H1 (cell line): Measurements from ENCODE around the gene AKR1D1. TPM values are rescaled to one million over a fixed set of nuclear protein-coding genes. Genes with fewer than 3 reads are reported as not detected.
"Not testable (repeated sequence)": the region's sequence is repeated elsewhere in the genome, so short reads cannot be mapped to it uniquely, and the experiment has no call there.

Experiments
- CTCF ChIA-PET: fragments of 300-600 bp; sonication (Branson Sonifier 250); formaldehyde crosslinking; loops from one replicate; lab custom pipeline; 2021; ENCODE audit not compliant: partially characterized antibody; lab: Charles Lee
- POLR2A ChIA-PET: fragments of 300-600 bp; sonication (Branson Sonifier 250); formaldehyde crosslinking; loops from one replicate; lab custom pipeline; 2021; ENCODE audit warnings: inconsistent platforms; ENCODE audit not compliant: partially characterized antibody; lab: Charles Lee
- DNase-seq, 2 experiments: peaks; one replicate each; pipeline versions ENCODE4 v3.0.0 to v3.0.0-alpha.2; 2010 to 2022; ENCODE audit warnings: low spot score in 2 of 2, low read depth in 1 of 2, mixed read lengths in 1 of 2
- FAIRE-seq: peaks from 2 replicates; lab custom pipeline; 2011; peaks lifted over from hg19 to GRCh38; lab: Jason Lieb, UNC
- H2AFZ ChIP-seq: 2 replicates; pipeline ENCODE4 v1.8.1; 2012; ENCODE audit warnings: low read length, inconsistent platforms
- H2AK5ac ChIP-seq: 2 replicates; pipeline ENCODE4 v1.6.1; 2013; ENCODE audit warnings: low read depth, low read length
- H2BK120ac ChIP-seq: replicated peaks from 2 replicates; pipeline ENCODE3; 2013; ENCODE audit warnings: low read depth, low read length, inconsistent platforms
- H2BK12ac ChIP-seq: 2 replicates; pipeline ENCODE4 v1.6.1; 2013; ENCODE audit warnings: low read depth, low read length
- H2BK15ac ChIP-seq: 2 replicates; pipeline ENCODE4 v1.6.1; 2013; ENCODE audit warnings: low read length
- H2BK20ac ChIP-seq: 2 replicates; pipeline ENCODE4 v1.6.1; 2013; ENCODE audit warnings: low read length
- H2BK5ac ChIP-seq: 2 replicates; pipeline ENCODE4 v1.6.1; 2013; ENCODE audit warnings: low read depth, low read length
- H3K14ac ChIP-seq: 2 replicates; pipeline ENCODE4 v1.6.1; 2013; ENCODE audit warnings: inconsistent platforms; ENCODE audit not compliant: insufficient read length
- H3K18ac ChIP-seq: 2 replicates; pipeline ENCODE4 v1.6.1; 2013; ENCODE audit warnings: low read length; ENCODE audit errors: extremely low read depth
- H3K23ac ChIP-seq: 2 replicates; pipeline ENCODE4 v1.6.1; 2013; ENCODE audit warnings: inconsistent platforms; ENCODE audit not compliant: insufficient read length
- H3K23me2 ChIP-seq: 2 replicates; pipeline ENCODE4 v1.6.1; 2013; ENCODE audit warnings: low read depth, low read length
- H3K27ac ChIP-seq: 2 replicates; pipeline ENCODE4 v1.6.1; 2011; ENCODE audit warnings: low read depth, low read length, inconsistent platforms
- H3K27me3 ChIP-seq, 4 experiments: replicated peaks in 1 of 4; 1 replicate in 1 of 4; 2 replicates in 3 of 4; pipeline versions ENCODE4 v1.6.1 to v1.8.1; 2011 to 2013; ENCODE audit warnings: low read length in 3 of 4, mild to moderate bottlenecking in 3 of 4, inconsistent platforms in 2 of 4, mixed read lengths in 2 of 4, moderate library complexity in 1 of 4; ENCODE audit not compliant: control insufficient read depth in 3 of 4, insufficient read depth in 3 of 4; ENCODE audit errors: extremely low read depth in 1 of 4
- H3K36me3 ChIP-seq, 4 experiments: 2 replicates each; pipeline versions ENCODE4 v1.6.1 to v1.8.1; 2011 to 2013; ENCODE audit warnings: mild to moderate bottlenecking in 4 of 4, low read length in 3 of 4, moderate library complexity in 2 of 4, control low read depth in 1 of 4, inconsistent platforms in 1 of 4; ENCODE audit not compliant: insufficient read depth in 4 of 4, control insufficient read depth in 2 of 4
- H3K4ac ChIP-seq: replicated peaks from 2 replicates; pipeline ENCODE3; 2013; ENCODE audit warnings: low read length, low read depth, mixed read lengths, inconsistent platforms; ENCODE audit not compliant: insufficient read length
- H3K4me1 ChIP-seq, 4 experiments: replicated peaks in 1 of 4; 1 replicate in 1 of 4; 2 replicates in 3 of 4; pipeline versions ENCODE4 v1.6.1 to v1.8.1; 2011 to 2013; ENCODE audit warnings: low read length in 3 of 4, inconsistent platforms in 2 of 4, mixed read lengths in 1 of 4; ENCODE audit not compliant: insufficient read depth in 4 of 4, control insufficient read depth in 3 of 4
- H3K4me2 ChIP-seq, 2 experiments: 2 replicates each; pipeline versions ENCODE4 v1.6.1 to v1.8.1; 2011 to 2013; ENCODE audit warnings: low read depth in 2 of 2, low read length in 2 of 2, control low read depth in 1 of 2, inconsistent platforms in 1 of 2, mild to moderate bottlenecking in 1 of 2; ENCODE audit not compliant: insufficient read depth in 1 of 2
- H3K4me3 ChIP-seq, 4 experiments: fragments of 200-600, 300-600 bp in 1 of 4; sonication (generic), shearing (Covaris generic), sonication (Bioruptor Twin) in 1 of 4; 2 replicates each; pipeline versions ENCODE4 v1.5.1 to v1.8.1; 2011 to 2016; ENCODE audit warnings: low read length in 4 of 4, low read depth in 3 of 4, control low read depth in 2 of 4, inconsistent platforms in 2 of 4, mild to moderate bottlenecking in 2 of 4, mixed read lengths in 1 of 4, moderate library complexity in 1 of 4; ENCODE audit not compliant: insufficient read depth in 2 of 4; ENCODE audit errors: extremely low read depth in 1 of 4
- H3K56ac ChIP-seq: replicated peaks from 2 replicates; pipeline ENCODE3; 2013; ENCODE audit warnings: low read depth, mild to moderate bottlenecking, mixed read lengths, low read length, inconsistent platforms; ENCODE audit not compliant: insufficient read length
- H3K79me1 ChIP-seq: 2 replicates; pipeline ENCODE4 v1.6.1; 2013; ENCODE audit warnings: low read depth, low read length, control low read depth
- H3K79me2 ChIP-seq, 2 experiments: 2 replicates each; pipeline versions ENCODE4 v1.6.1 to v1.8.1; 2012 to 2013; ENCODE audit warnings: low read length in 2 of 2, mild to moderate bottlenecking in 2 of 2, inconsistent platforms in 1 of 2; ENCODE audit not compliant: insufficient read depth in 2 of 2, control insufficient read depth in 1 of 2
- H3K9ac ChIP-seq, 4 experiments: replicated peaks in 1 of 4; 1 replicate in 1 of 4; 2 replicates in 3 of 4; pipeline versions ENCODE4 v1.6.1 to v1.8.1; 2011 to 2013; ENCODE audit warnings: low read depth in 3 of 4, low read length in 3 of 4, control low read depth in 2 of 4, mild to moderate bottlenecking in 2 of 4, moderate library complexity in 2 of 4, inconsistent platforms in 1 of 4; ENCODE audit errors: extremely low read depth in 1 of 4
- H3K9me3 ChIP-seq, 2 experiments: 2 replicates each; pipeline versions ENCODE4 v1.6.1 to v1.8.1; 2012 to 2013; ENCODE audit warnings: mild to moderate bottlenecking in 2 of 2, moderate library complexity in 2 of 2, control low read depth in 1 of 2, inconsistent platforms in 1 of 2, low read depth in 1 of 2, low read length in 1 of 2, mixed read lengths in 1 of 2; ENCODE audit not compliant: insufficient read depth in 2 of 2
- H4K20me1 ChIP-seq, 2 experiments: replicated peaks in 1 of 2; 2 replicates each; pipeline versions ENCODE3 to v1.8.1; 2011 to 2013; ENCODE audit warnings: inconsistent platforms in 2 of 2, low read length in 2 of 2, mild to moderate bottlenecking in 1 of 2; ENCODE audit not compliant: insufficient read depth in 2 of 2, control insufficient read depth in 1 of 2
- H4K5ac ChIP-seq: 2 replicates; pipeline ENCODE4 v1.6.1; 2013; ENCODE audit warnings: low read length, low read depth, mixed read lengths, inconsistent platforms; ENCODE audit not compliant: insufficient read length
- H4K8ac ChIP-seq: 2 replicates; pipeline ENCODE4 v1.8.0; 2013; ENCODE audit warnings: mild to moderate bottlenecking, moderate library complexity, low read length, inconsistent platforms; ENCODE audit not compliant: insufficient read depth; ENCODE audit errors: extremely low read depth
- H4K91ac ChIP-seq: replicated peaks from 2 replicates; pipeline ENCODE3; 2013; ENCODE audit warnings: low read length, mixed read lengths, inconsistent platforms; ENCODE audit not compliant: insufficient read length
- POLR2AphosphoS5 ChIP-seq: IDR thresholded peaks from 2 replicates; pipeline ENCODE4 v1.6.1; 2011; ENCODE audit warnings: low read depth, low read length
- POU5F1 ChIP-seq: IDR thresholded peaks from 2 replicates; pipeline ENCODE4 v1.6.1; 2011; ENCODE audit warnings: low read depth, mild to moderate bottlenecking, low read length, moderate library complexity
- SP4 ChIP-seq: IDR thresholded peaks from 2 replicates; pipeline ENCODE4 v1.6.1; 2012; ENCODE audit warnings: low read length, inconsistent platforms
- TBP ChIP-seq: IDR thresholded peaks from 2 replicates; pipeline ENCODE4 v1.6.1; 2011; ENCODE audit warnings: low read depth, low read length, improper control_type of control experiment
- WGBS, 2 experiments: shearing (Covaris generic) in 1 of 2; methylation state at CpG; one replicate each; pipeline versions ENCODE4 v1.1.6 to v1.1.7; 2013 to 2015; ENCODE audit warnings: low lambda C conversion rate in 2 of 2, mixed read lengths in 2 of 2, inconsistent platforms in 1 of 2, low coverage in 1 of 2, missing lambda C conversion rate in 1 of 2; ENCODE audit not compliant: insufficient replicate concordance in 2 of 2, insufficient coverage in 1 of 2, insufficient read length in 1 of 2; ENCODE audit errors: extremely low coverage in 1 of 2, missing lambda C conversion rate in 1 of 2; 5-methylcytosine and 5-hydroxymethylcytosine counted together
- polyA plus RNA-seq, 7 experiments: library from polyadenylated mRNA; depleted of rRNA in 3 of 7; stranded (reverse) in 5 of 7; unstranded in 2 of 7; fragments of >200 nt in 5 of 7; fragments of 200-250 nt in 2 of 7; gene quantifications; 1 replicate in 5 of 7; 2 replicates in 1 of 7; 4 replicates in 1 of 7; pipeline versions ENCODE4 v1.2.1 to v1.2.3, GENCODE V29; 2011 to 2013; ENCODE audit warnings: missing spikeins in 2 of 7, mixed read lengths in 2 of 7
- total RNA-seq: library from RNA; stranded (reverse); fragmentation: NEBNext Ultra II Directional; extraction: Animal tissue kit (Norgen Biotek cat#: 25700); gene quantifications from 2 replicates; pipeline ENCODE4 v1.2.1, GENCODE V29; 2021

Gene AKR1D1
- total and polyA plus RNA-seq, 2 of the 8 experiments (the other 6 are each of a cell fraction or from before 2014, with no cell fraction given) = not detected

- TF ChIP-seq SP4 (no peak), TBP (no peak), POLR2AphosphoS5 (no peak), POU5F1 (no peak)
Observed at GRCh38 chr7:138052696-138053095, 23.6 kb upstream of the AKR1D1 start (continued).

- H3K36me3 ChIP-seq, H3K14ac ChIP-seq, H2BK5ac ChIP-seq, H3K4ac ChIP-seq, H3K9me3 ChIP-seq, H2BK120ac ChIP-seq, H3K27me3 ChIP-seq, H3K56ac ChIP-seq, H4K20me1 ChIP-seq, H2AK5ac ChIP-seq, H3K79me1 ChIP-seq, H4K5ac ChIP-seq, H3K79me2 ChIP-seq, H2BK20ac ChIP-seq, H2AFZ ChIP-seq, H4K91ac ChIP-seq, H3K9ac ChIP-seq, H3K23me2 ChIP-seq, H3K18ac ChIP-seq, H4K8ac ChIP-seq, H3K4me1 ChIP-seq, H3K27ac ChIP-seq, H3K23ac ChIP-seq, FAIRE-seq, H2BK15ac ChIP-seq, CTCF ChIA-PET, H3K4me2 ChIP-seq, POLR2A ChIA-PET, DNase-seq, H2BK12ac ChIP-seq, H3K4me3 ChIP-seq: not testable (repeated sequence)
- WGBS, 2 experiments = 89% methylated on average over 2 of the region's 4 CpGs; no CpG with 5 or more reads in 1 of the 2 experiments
Observed at GRCh38 chr7:138055698-138056097, 20.6 kb upstream of the AKR1D1 start.
